HepG2 (cell line): ENCODE data around the gene BFSP1. TPM values are rescaled to one million over a fixed set of nuclear protein-coding genes. Genes with fewer than 3 reads are reported as not detected.

Experiments used
- AHDC1 ChIP-seq: sonication (generic); formaldehyde crosslinking; IDR thresholded peaks from 2 replicates; pipeline ENCODE4 v1.5.1; 2020; ENCODE audit warnings: mild to moderate bottlenecking, missing genetic modification reagents, borderline replicate concordance
- KLF16 ChIP-seq, 2 experiments: sonication (generic) in 1 of 2; formaldehyde crosslinking in 1 of 2; IDR thresholded peaks; 2 replicates each; pipeline versions ENCODE4 v1.6.1 to v1.8.0; 2016 to 2023; ENCODE audit warnings: missing genetic modification reagents in 2 of 2, missing compliant biosample characterization in 1 of 2
- RNF219 ChIP-seq: sonication (generic); formaldehyde crosslinking; IDR thresholded peaks from 2 replicates; pipeline ENCODE4 v1.5.0; 2020; ENCODE audit warnings: mild to moderate bottlenecking, missing genetic modification reagents
- SALL1 ChIP-seq: sonication (generic); formaldehyde crosslinking; IDR thresholded peaks from 2 replicates; pipeline ENCODE4 v1.8.0; 2022; ENCODE audit warnings: mild to moderate bottlenecking, missing genetic modification reagents
- polyA plus RNA-seq, 8 experiments: library from polyadenylated mRNA; depleted of rRNA in 3 of 8; stranded (reverse) in 7 of 8; unstranded in 1 of 8; fragments of >200 nt; fragmentation: Illumina TruSeq in 4 of 8; extraction: Trizol in 4 of 8; gene quantifications; 2 replicates each; pipeline versions ENCODE4 v1.2.1 to v1.2.3, GENCODE V29; 2011 to 2016; ENCODE audit warnings: low read depth in 4 of 8, missing spikeins in 1 of 8, mixed read lengths in 1 of 8; ENCODE audit not compliant: insufficient read depth in 1 of 8
- total RNA-seq, 5 experiments: library from RNA; depleted of rRNA; stranded (reverse); fragments of >200 nt; fragmentation: Illumina TruSeq; extraction: Trizol; gene quantifications; 2 replicates each; pipeline ENCODE4 v1.2.3, GENCODE V29; 2016; ENCODE audit warnings: low read depth in 1 of 5
- TF ChIP-seq, protein P1 (sequence below): sonication (generic); formaldehyde crosslinking; IDR thresholded peaks from 2 replicates; pipeline ENCODE4 v1.4.0; 2020; ENCODE audit warnings: missing genetic modification reagents
- TF ChIP-seq, protein P2 (sequence below): sonication (generic); formaldehyde crosslinking; IDR thresholded peaks from 2 replicates; pipeline ENCODE4 v1.5.0; 2020; ENCODE audit warnings: mild to moderate bottlenecking, missing genetic modification reagents, moderate library complexity
- TF ChIP-seq, protein P3 (sequence below): sonication (generic); formaldehyde crosslinking; IDR thresholded peaks from 2 replicates; pipeline ENCODE4 v1.4.0; 2020; ENCODE audit warnings: missing genetic modification reagents
- TF ChIP-seq, protein P4 (sequence below): sonication (generic); formaldehyde crosslinking; IDR thresholded peaks from 2 replicates; pipeline ENCODE4 v1.5.0; 2020; ENCODE audit warnings: missing genetic modification reagents

The BFSP1 gene
- total and polyA plus RNA-seq, 2 of the 13 experiments (the other 11 are each of a cell fraction or from before 2014, with no cell fraction given): 0.22 to 0.26 TPM

DNA sequence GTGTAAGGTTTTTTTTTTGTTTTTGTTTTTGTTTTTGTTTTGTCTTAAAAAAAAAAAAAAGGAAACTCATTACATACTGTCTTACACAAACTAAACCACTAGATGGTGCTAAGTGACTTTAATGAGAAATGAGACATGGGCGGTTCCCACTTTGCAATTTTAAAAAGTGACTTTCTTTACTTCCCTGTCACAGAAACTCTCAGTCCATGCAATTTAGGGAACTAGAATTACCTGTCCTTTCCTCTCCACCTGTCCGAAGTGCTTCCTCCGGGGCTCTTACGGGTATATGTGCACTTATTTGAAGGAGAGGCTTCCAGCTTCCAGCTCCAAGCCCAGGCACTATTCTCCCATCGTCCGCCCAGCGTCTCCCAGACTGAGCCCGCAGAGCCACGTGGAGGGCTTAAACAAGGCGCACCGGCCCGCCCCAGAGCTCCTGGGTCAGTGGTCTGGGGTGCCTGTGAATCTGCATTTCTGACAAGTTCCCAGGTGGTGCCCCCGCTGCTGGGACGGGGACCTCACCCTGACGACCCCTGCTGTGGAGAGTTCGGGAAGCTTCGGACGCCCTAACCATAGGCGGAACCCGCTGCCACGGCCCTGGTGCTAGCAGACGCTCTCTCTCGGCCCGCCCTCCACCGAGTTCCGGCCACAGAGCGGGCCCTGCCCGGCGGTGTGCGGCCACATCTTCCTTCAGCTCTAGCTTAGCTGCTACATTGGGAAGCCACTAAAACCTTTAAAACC, 26.1 kb downstream of the BFSP1 start (continued):
- TF ChIP-seq AHDC1 (CRISPR knock-in tag) (no peak), RNF219 (no peak), KLF16 (CRISPR knock-in tag; IDR thresholded peaks at IDR 0.05) (peak in 1 of 2 experiments; percentile 55; a peak in 2 of 4 replicates), SALL1 (CRISPR knock-in tag) (peak; percentile 73)
- TF ChIP-seq, protein P1, sequence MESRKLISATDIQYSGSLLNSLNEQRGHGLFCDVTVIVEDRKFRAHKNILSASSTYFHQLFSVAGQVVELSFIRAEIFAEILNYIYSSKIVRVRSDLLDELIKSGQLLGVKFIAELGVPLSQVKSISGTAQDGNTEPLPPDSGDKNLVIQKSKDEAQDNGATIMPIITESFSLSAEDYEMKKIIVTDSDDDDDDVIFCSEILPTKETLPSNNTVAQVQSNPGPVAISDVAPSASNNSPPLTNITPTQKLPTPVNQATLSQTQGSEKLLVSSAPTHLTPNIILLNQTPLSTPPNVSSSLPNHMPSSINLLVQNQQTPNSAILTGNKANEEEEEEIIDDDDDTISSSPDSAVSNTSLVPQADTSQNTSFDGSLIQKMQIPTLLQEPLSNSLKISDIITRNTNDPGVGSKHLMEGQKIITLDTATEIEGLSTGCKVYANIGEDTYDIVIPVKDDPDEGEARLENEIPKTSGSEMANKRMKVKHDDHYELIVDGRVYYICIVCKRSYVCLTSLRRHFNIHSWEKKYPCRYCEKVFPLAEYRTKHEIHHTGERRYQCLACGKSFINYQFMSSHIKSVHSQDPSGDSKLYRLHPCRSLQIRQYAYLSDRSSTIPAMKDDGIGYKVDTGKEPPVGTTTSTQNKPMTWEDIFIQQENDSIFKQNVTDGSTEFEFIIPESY (CRISPR knock-in tag): 0 out of 2 replicates have a peak, but pooled peaks have one; percentile 9
- TF ChIP-seq, protein P2, sequence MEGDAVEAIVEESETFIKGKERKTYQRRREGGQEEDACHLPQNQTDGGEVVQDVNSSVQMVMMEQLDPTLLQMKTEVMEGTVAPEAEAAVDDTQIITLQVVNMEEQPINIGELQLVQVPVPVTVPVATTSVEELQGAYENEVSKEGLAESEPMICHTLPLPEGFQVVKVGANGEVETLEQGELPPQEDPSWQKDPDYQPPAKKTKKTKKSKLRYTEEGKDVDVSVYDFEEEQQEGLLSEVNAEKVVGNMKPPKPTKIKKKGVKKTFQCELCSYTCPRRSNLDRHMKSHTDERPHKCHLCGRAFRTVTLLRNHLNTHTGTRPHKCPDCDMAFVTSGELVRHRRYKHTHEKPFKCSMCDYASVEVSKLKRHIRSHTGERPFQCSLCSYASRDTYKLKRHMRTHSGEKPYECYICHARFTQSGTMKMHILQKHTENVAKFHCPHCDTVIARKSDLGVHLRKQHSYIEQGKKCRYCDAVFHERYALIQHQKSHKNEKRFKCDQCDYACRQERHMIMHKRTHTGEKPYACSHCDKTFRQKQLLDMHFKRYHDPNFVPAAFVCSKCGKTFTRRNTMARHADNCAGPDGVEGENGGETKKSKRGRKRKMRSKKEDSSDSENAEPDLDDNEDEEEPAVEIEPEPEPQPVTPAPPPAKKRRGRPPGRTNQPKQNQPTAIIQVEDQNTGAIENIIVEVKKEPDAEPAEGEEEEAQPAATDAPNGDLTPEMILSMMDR (CRISPR knock-in tag): peak; percentile 79
- TF ChIP-seq, protein P3, sequence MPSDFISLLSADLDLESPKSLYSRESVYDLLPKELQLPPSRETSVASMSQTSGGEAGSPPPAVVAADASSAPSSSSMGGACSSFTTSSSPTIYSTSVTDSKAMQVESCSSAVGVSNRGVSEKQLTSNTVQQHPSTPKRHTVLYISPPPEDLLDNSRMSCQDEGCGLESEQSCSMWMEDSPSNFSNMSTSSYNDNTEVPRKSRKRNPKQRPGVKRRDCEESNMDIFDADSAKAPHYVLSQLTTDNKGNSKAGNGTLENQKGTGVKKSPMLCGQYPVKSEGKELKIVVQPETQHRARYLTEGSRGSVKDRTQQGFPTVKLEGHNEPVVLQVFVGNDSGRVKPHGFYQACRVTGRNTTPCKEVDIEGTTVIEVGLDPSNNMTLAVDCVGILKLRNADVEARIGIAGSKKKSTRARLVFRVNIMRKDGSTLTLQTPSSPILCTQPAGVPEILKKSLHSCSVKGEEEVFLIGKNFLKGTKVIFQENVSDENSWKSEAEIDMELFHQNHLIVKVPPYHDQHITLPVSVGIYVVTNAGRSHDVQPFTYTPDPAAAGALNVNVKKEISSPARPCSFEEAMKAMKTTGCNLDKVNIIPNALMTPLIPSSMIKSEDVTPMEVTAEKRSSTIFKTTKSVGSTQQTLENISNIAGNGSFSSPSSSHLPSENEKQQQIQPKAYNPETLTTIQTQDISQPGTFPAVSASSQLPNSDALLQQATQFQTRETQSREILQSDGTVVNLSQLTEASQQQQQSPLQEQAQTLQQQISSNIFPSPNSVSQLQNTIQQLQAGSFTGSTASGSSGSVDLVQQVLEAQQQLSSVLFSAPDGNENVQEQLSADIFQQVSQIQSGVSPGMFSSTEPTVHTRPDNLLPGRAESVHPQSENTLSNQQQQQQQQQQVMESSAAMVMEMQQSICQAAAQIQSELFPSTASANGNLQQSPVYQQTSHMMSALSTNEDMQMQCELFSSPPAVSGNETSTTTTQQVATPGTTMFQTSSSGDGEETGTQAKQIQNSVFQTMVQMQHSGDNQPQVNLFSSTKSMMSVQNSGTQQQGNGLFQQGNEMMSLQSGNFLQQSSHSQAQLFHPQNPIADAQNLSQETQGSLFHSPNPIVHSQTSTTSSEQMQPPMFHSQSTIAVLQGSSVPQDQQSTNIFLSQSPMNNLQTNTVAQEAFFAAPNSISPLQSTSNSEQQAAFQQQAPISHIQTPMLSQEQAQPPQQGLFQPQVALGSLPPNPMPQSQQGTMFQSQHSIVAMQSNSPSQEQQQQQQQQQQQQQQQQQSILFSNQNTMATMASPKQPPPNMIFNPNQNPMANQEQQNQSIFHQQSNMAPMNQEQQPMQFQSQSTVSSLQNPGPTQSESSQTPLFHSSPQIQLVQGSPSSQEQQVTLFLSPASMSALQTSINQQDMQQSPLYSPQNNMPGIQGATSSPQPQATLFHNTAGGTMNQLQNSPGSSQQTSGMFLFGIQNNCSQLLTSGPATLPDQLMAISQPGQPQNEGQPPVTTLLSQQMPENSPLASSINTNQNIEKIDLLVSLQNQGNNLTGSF (CRISPR knock-in tag): peak; percentile 78
- TF ChIP-seq, protein P4, sequence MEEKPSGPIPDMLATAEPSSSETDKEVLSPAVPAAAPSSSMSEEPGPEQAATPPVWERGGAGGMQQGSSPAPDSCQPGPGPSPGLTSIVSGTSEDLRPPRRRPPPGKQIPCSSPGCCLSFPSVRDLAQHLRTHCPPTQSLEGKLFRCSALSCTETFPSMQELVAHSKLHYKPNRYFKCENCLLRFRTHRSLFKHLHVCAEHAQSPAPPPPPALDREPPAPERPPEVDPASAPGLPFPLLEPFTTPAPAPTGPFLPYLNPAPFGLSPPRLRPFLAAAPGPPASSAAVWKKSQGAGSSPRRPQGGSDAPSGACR (CRISPR knock-in tag): no peak
